GM12878 (cell line): ENCODE results near the gene ANKRD44. TPM values are rescaled to one million over a fixed set of nuclear protein-coding genes. Genes with fewer than 3 reads are reported as not detected.

Experiments
- ATAC-seq: fragments of 200-7000 bp; cut with Tn5 transposase; 3 replicates; pipeline ENCODE4 v1.9.1; 2020; ENCODE audit warnings: mild to moderate bottlenecking, moderate library complexity
- BruUV-seq: library from RNA; stranded (reverse); fragments of 400-500 nt; replicated peaks from 2 replicates; lab custom pipeline; 2021; lab: Mats Ljungman, UMichigan
- CTCF ChIA-PET: fragments of 300-600 bp; sonication (Branson Sonifier 250); formaldehyde crosslinking; extraction: SDS; loops from one replicate; lab custom pipeline; 2021; ENCODE audit warnings: inconsistent platforms; lab: Yijun Ruan, JAX
- POLR2A ChIA-PET: fragments of 350-600 bp; formaldehyde crosslinking; extraction: SDS; loops from one replicate; lab custom pipeline; 2021; ENCODE audit warnings: inconsistent platforms; lab: Charles Lee
- RAD21 ChIA-PET: fragments of 300-600 bp; sonication (Branson Sonifier 250); formaldehyde crosslinking; loops from one replicate; lab custom pipeline; 2023; ENCODE audit warnings: antibody characterized with exemption; ENCODE audit not compliant: unreplicated experiment; lab: Charles Lee
- SMC1A ChIA-PET: fragments of 300-600 bp; sonication (Branson Sonifier 250); formaldehyde crosslinking; loops from one replicate; lab custom pipeline; 2023; ENCODE audit not compliant: unreplicated experiment, uncharacterized antibody; lab: Charles Lee
- DNase-seq: peaks from one replicate; pipeline ENCODE4 v3.0.0-alpha.2; 2011; ENCODE audit warnings: low read depth, low spot score
- FAIRE-seq: peaks from 3 replicates; lab custom pipeline; 2011; peaks lifted over from hg19 to GRCh38; lab: Jason Lieb, UNC
- H2AFZ ChIP-seq: 2 replicates; pipeline ENCODE4 v1.6.0; 2011; ENCODE audit warnings: low read depth, low read length, control low read depth; ENCODE audit not compliant: control insufficient read depth
- H3K27ac ChIP-seq: 2 replicates; pipeline ENCODE4 v1.5.1; 2011; ENCODE audit warnings: control low read depth; ENCODE audit not compliant: control insufficient read depth, insufficient read depth
- H3K27me3 ChIP-seq, 2 experiments: replicated peaks in 1 of 2; 2 replicates each; pipeline versions ENCODE4 v1.6.0 to v1.6.1; 2011; ENCODE audit warnings: low read length in 1 of 2; ENCODE audit not compliant: control insufficient read depth in 2 of 2, insufficient read depth in 2 of 2
- H3K36me3 ChIP-seq, 2 experiments: 2 replicates each; pipeline ENCODE4 v1.5.1; 2011; ENCODE audit warnings: low read length in 1 of 2; ENCODE audit not compliant: control insufficient read depth in 2 of 2, insufficient read depth in 2 of 2
- H3K4me1 ChIP-seq: 2 replicates; pipeline ENCODE4 v1.6.1; 2011; ENCODE audit warnings: mild to moderate bottlenecking, low read length, moderate library complexity, mixed read lengths; ENCODE audit not compliant: control insufficient read depth, insufficient read depth
- H3K4me2 ChIP-seq: 2 replicates; pipeline ENCODE4 v1.6.0; 2011; ENCODE audit warnings: control low read depth; ENCODE audit not compliant: control insufficient read depth, insufficient read depth
- H3K4me3 ChIP-seq: fragments of 200-600 bp; sonication (generic); 2 replicates; pipeline ENCODE4 v1.5.1; 2016
- H3K79me2 ChIP-seq: 2 replicates; pipeline ENCODE4 v1.6.0; 2011; ENCODE audit warnings: low read length; ENCODE audit not compliant: control insufficient read depth, insufficient read depth
- H3K9ac ChIP-seq: 2 replicates; pipeline ENCODE4 v1.8.0; 2011; ENCODE audit warnings: low read length, control low read depth, mixed read lengths; ENCODE audit not compliant: control insufficient read depth, insufficient read depth
- H3K9me3 ChIP-seq: replicated peaks from 3 replicates; pipeline ENCODE4 v1.5.1; 2011; ENCODE audit warnings: mild to moderate bottlenecking, low read length; ENCODE audit not compliant: control insufficient read depth, insufficient read depth
- H4K20me1 ChIP-seq: 2 replicates; pipeline ENCODE4 v1.6.0; 2011; ENCODE audit not compliant: control insufficient read depth, insufficient read depth
- BACH1 ChIP-seq: fragments of 450-650 bp; IDR thresholded peaks from 2 replicates; pipeline ENCODE4 v1.6.1; 2017; ENCODE audit warnings: mild to moderate bottlenecking, borderline replicate concordance
- BCL3 ChIP-seq: IDR thresholded peaks from 2 replicates; pipeline ENCODE4 v1.6.1; 2011; ENCODE audit warnings: borderline replicate concordance, low read depth, mild to moderate bottlenecking, moderate library complexity, low read length; ENCODE audit not compliant: insufficient read depth, poor library complexity, severe bottlenecking
- E4F1 ChIP-seq: fragments of 450-650 bp; IDR thresholded peaks from 2 replicates; pipeline ENCODE4 v1.6.1; 2018; ENCODE audit warnings: borderline replicate concordance, mild to moderate bottlenecking; ENCODE audit not compliant: partially characterized antibody
- ELK1 ChIP-seq: IDR thresholded peaks from 2 replicates; pipeline ENCODE4 v1.6.1; 2012; ENCODE audit warnings: low read depth, low read length, improper control_type of control experiment
- MTA3 ChIP-seq: IDR thresholded peaks from 2 replicates; pipeline ENCODE4 v1.6.1; 2012; ENCODE audit warnings: low read length, inconsistent platforms, borderline replicate concordance
- NFYA ChIP-seq: IDR thresholded peaks from 2 replicates; pipeline ENCODE4 v1.6.1; 2011; ENCODE audit warnings: low read depth, mild to moderate bottlenecking, low read length, improper control_type of control experiment, borderline replicate concordance
- PBX3 ChIP-seq: IDR thresholded peaks from 2 replicates; pipeline ENCODE4 v1.6.1; 2011; ENCODE audit warnings: mild to moderate bottlenecking, low read depth, low read length, moderate library complexity; ENCODE audit not compliant: insufficient replicate concordance
- ZNF687 ChIP-seq: fragments of 450-650 bp; IDR thresholded peaks from 2 replicates; pipeline ENCODE4 v1.6.1; 2017; ENCODE audit warnings: mild to moderate bottlenecking, moderate library complexity
- WGBS: methylation state at CpG from one replicate; pipeline ENCODE4 v1.1.6; 2016; ENCODE audit warnings: low lambda C conversion rate; ENCODE audit not compliant: insufficient replicate concordance, insufficient coverage; ENCODE audit errors: missing lambda C conversion rate; 5-methylcytosine and 5-hydroxymethylcytosine counted together
- in situ Hi-C: fragments of 300-500 bp; cut with MboI; formaldehyde crosslinking; loops from 9 replicates; pipeline ENCODE4 v1.14.3; 2018; ENCODE audit warnings: mixed read lengths
- intact Hi-C: fragments of 100-400 bp; cut with micrococcal nuclease; formaldehyde crosslinking; loops from one replicate; pipeline ENCODE4 v1.14.2; 2022; ENCODE audit not compliant: unreplicated experiment
- polyA plus RNA-seq, 11 experiments: library from polyadenylated mRNA; depleted of rRNA in 4 of 11; unstranded in 6 of 11; stranded (reverse) in 5 of 11; fragments of >200 nt; fragmentation: Nextera tagmentation in 4 of 11; fragmentation: Illumina TruSeq in 1 of 11; extraction: Ambion mirVana in 4 of 11; extraction: Trizol in 1 of 11; gene quantifications; 1 replicate in 1 of 11; 2 replicates in 10 of 11; pipeline versions ENCODE4 v1.2.1 to v1.2.3, GENCODE V29; 2011 to 2016; ENCODE audit warnings: inconsistent platforms in 2 of 11, missing spikeins in 2 of 11, low read depth in 1 of 11
- total RNA-seq, 4 experiments: library from RNA; depleted of rRNA in 3 of 4; stranded (reverse); fragments of >200 nt in 3 of 4; fragmentation: Illumina TruSeq in 1 of 4; extraction: Trizol in 1 of 4; gene quantifications; 2 replicates each; pipeline versions ENCODE4 v1.2.1 to v1.2.3, GENCODE V29; 2013 to 2021

ANKRD44 gene
- total and polyA plus RNA-seq, 10 of the 15 experiments (the other 5 are each of a cell fraction or from before 2014, with no cell fraction given): 19.1 to 99.1 (median 59.6) TPM

- no peak for TF ChIP-seq PBX3
Measured at GRCh38 chr2:197207106-197207505, 103.5 kb downstream of the ANKRD44 start (continued).

GRCh38 chr2:197205585-197206215, 104.9 kb downstream of the ANKRD44 start:
- POLR2A ChIA-PET: interaction anchor here (1.0 to 6.5 kb wide), 7 partner anchors 8 to 102 kb away, joined by 3 to 80 read pairs (median 4); partner anchors contain the start of gene ANKRD44
- peaks cover 61% of the 10 kb centered on the region for H3K4me1 ChIP-seq
- peak; percentile 58 for ATAC-seq
- peak overlapping the region; percentile 28; the same call in 1 of the 2 replicates for H3K4me3 ChIP-seq
- CTCF ChIA-PET: interaction anchor here (1.2 to 5.0 kb wide), 13 partner anchors 8 to 106 kb away, joined by 3 to 37 read pairs (median 6); no protein-coding TSS in a partner anchor
- SMC1A ChIA-PET: interaction anchor here (0.7 to 18.1 kb wide), 15 partner anchors 7 to 160 kb away, joined by 3 to 433 read pairs (median 4); partner anchors contain the start of gene ANKRD44
- no peaks in the 10 kb centered on the region for H4K20me1 ChIP-seq
- in situ Hi-C loops: no loop called here
- intact Hi-C loops: no loop called here
- no peak for FAIRE-seq
- H2AFZ ChIP-seq: peak overlapping the region; percentile 70
- H3K79me2 ChIP-seq: peaks cover 87% of the 10 kb centered on the region
- H3K4me2 ChIP-seq: peak overlapping the region; percentile 85
- RAD21 ChIA-PET: interaction anchor here (1.0 to 18.1 kb wide), 9 partner anchors 8 to 97 kb away, joined by 3 to 408 read pairs (median 4); partner anchors contain the start of gene ANKRD44
- H3K27me3 ChIP-seq: no peaks in the 10 kb centered on the region
- H3K36me3 ChIP-seq: 0 out of 4 replicates have a peak, but pooled peaks cover 1 to 5% of the 10 kb centered on the region in 2 experiments
- peak overlapping the region; percentile 66 for H3K27ac ChIP-seq
- peak; percentile 56 for DNase-seq
- no peaks in the 10 kb centered on the region; the same call in 2 of the 3 replicates for H3K9me3 ChIP-seq
- peak overlapping the region; percentile 41 for H3K9ac ChIP-seq
- 19% methylated on average over 7 of the region's 7 CpGs for WGBS
- no TSS peak for BruUV-seq
- no peak for TF ChIP-seq NFYA
- TF ChIP-seq MTA3: no peak
- TF ChIP-seq BACH1: no peak
- no peak for TF ChIP-seq BCL3
- TF ChIP-seq E4F1: no peak
- no peak for TF ChIP-seq ZNF687
- TF ChIP-seq ELK1: no peak
